IMR-90 (cell line): ENCODE results near the gene FCRL1. TPM values are rescaled to one million over a fixed set of nuclear protein-coding genes. Genes with fewer than 3 reads are reported as not detected.

ENCODE experiments used
- ATAC-seq: fragments of 200-7000 bp; cut with Tn5 transposase; 2 replicates; pipeline ENCODE4 v1.9.1; 2020; ENCODE audit warnings: low read depth, mild to moderate bottlenecking, moderate library complexity
- BruUV-seq: library from RNA; stranded (reverse); fragments of 400-500 nt; replicated peaks from 2 replicates; lab custom pipeline; 2021; lab: Mats Ljungman, UMichigan
- CTCF ChIA-PET: fragments of 300-600 bp; formaldehyde crosslinking; extraction: SDS; loops from one replicate; lab custom pipeline; 2021; ENCODE audit warnings: antibody characterized with exemption; lab: Yijun Ruan, JAX
- POLR2A ChIA-PET: fragments of 300-600 bp; sonication (Branson Sonifier 250); formaldehyde crosslinking; loops from one replicate; lab custom pipeline; 2022; ENCODE audit warnings: antibody characterized with exemption; ENCODE audit not compliant: unreplicated experiment; lab: Charles Lee
- DNase-seq: peaks from one replicate; pipeline ENCODE4 v3.0.0; 2013
- H2AFZ ChIP-seq: replicated peaks from 2 replicates; pipeline ENCODE3; 2013; ENCODE audit warnings: low read length, mild to moderate bottlenecking; ENCODE audit not compliant: poor library complexity
- H2AK5ac ChIP-seq: 2 replicates; pipeline ENCODE4 v1.6.1; 2013; ENCODE audit warnings: low read depth, low read length, inconsistent platforms
- H2AK9ac ChIP-seq: replicated peaks from 2 replicates; pipeline ENCODE3; 2013; ENCODE audit warnings: mild to moderate bottlenecking, low read depth, low read length, moderate library complexity; ENCODE audit not compliant: poor library complexity
- H2BK120ac ChIP-seq: 2 replicates; pipeline ENCODE4 v1.6.1; 2013; ENCODE audit warnings: low read depth, low read length, inconsistent platforms
- H2BK15ac ChIP-seq: 3 replicates; pipeline ENCODE4 v1.6.1; 2013; ENCODE audit warnings: low read depth, low read length, inconsistent platforms
- H2BK20ac ChIP-seq: 2 replicates; pipeline ENCODE4 v1.6.1; 2013; ENCODE audit warnings: low read depth, mild to moderate bottlenecking, inconsistent platforms, low read length, moderate library complexity
- H2BK5ac ChIP-seq: 2 replicates; pipeline ENCODE4 v1.6.1; 2013; ENCODE audit warnings: mild to moderate bottlenecking, low read depth, low read length, inconsistent platforms; ENCODE audit not compliant: poor library complexity, severe bottlenecking
- H3K14ac ChIP-seq: replicated peaks from 2 replicates; pipeline ENCODE4 v1.6.1; 2013; ENCODE audit warnings: low read depth, low read length, inconsistent platforms
- H3K18ac ChIP-seq: 2 replicates; pipeline ENCODE4 v1.6.1; 2013; ENCODE audit warnings: low read depth, low read length, control low read depth
- H3K23ac ChIP-seq: 2 replicates; pipeline ENCODE4 v1.6.1; 2013; ENCODE audit warnings: low read depth, low read length, inconsistent platforms
- H3K27ac ChIP-seq: 2 replicates; pipeline ENCODE4 v1.5.1; 2013; ENCODE audit warnings: mild to moderate bottlenecking, control low read depth, low read length; ENCODE audit not compliant: insufficient read depth
- H3K27me3 ChIP-seq: 2 replicates; pipeline ENCODE4 v1.6.1; 2013; ENCODE audit warnings: low read length; ENCODE audit not compliant: control insufficient read depth, insufficient read depth
- H3K36me3 ChIP-seq: 2 replicates; pipeline ENCODE4 v1.6.1; 2013; ENCODE audit warnings: low read length, mixed read lengths; ENCODE audit not compliant: control insufficient read depth, insufficient read depth
- H3K4ac ChIP-seq: 2 replicates; pipeline ENCODE4 v1.6.1; 2013; ENCODE audit warnings: low read depth, low read length, inconsistent platforms
- H3K4me1 ChIP-seq: 2 replicates; pipeline ENCODE4 v1.6.1; 2013; ENCODE audit warnings: low read length, mixed read lengths; ENCODE audit not compliant: control insufficient read depth, insufficient read depth
- H3K4me2 ChIP-seq: 2 replicates; pipeline ENCODE4 v1.6.1; 2013; ENCODE audit warnings: low read depth, mild to moderate bottlenecking, control low read depth, low read length, moderate library complexity
- H3K4me3 ChIP-seq: 2 replicates; pipeline ENCODE4 v1.5.1; 2013; ENCODE audit warnings: low read depth, mild to moderate bottlenecking, control low read depth, low read length, moderate library complexity; ENCODE audit not compliant: insufficient read depth
- H3K56ac ChIP-seq: 2 replicates; pipeline ENCODE4 v1.6.1; 2013; ENCODE audit warnings: low read length, inconsistent platforms; ENCODE audit not compliant: insufficient read depth; ENCODE audit errors: extremely low read depth
- H3K79me1 ChIP-seq, 2 experiments: 2 replicates each; pipeline ENCODE4 v1.6.1; 2013; ENCODE audit warnings: low read length in 2 of 2, inconsistent platforms in 1 of 2, low read depth in 1 of 2
- H3K9ac ChIP-seq: 2 replicates; pipeline ENCODE4 v1.6.1; 2013; ENCODE audit warnings: low read depth, low read length, control low read depth
- H3K9me1 ChIP-seq: 2 replicates; pipeline ENCODE4 v1.6.1; 2013; ENCODE audit warnings: low read length, inconsistent platforms; ENCODE audit not compliant: insufficient read depth
- H3K9me3 ChIP-seq: 2 replicates; pipeline ENCODE4 v1.6.1; 2013; ENCODE audit warnings: low read length; ENCODE audit not compliant: control insufficient read depth, insufficient read depth
- H4K20me1 ChIP-seq: 2 replicates; pipeline ENCODE4 v1.6.1; 2013; ENCODE audit warnings: low read length, inconsistent platforms; ENCODE audit not compliant: insufficient read depth
- H4K5ac ChIP-seq: 2 replicates; pipeline ENCODE4 v1.6.1; 2013; ENCODE audit warnings: mild to moderate bottlenecking, low read depth, low read length, control low read depth
- H4K8ac ChIP-seq, 2 experiments: 2 replicates each; pipeline ENCODE4 v1.6.1; 2013; ENCODE audit warnings: low read depth in 2 of 2, low read length in 2 of 2, control low read depth in 1 of 2, inconsistent platforms in 1 of 2
- H4K91ac ChIP-seq: 2 replicates; pipeline ENCODE4 v1.6.1; 2013; ENCODE audit warnings: low read depth, low read length, inconsistent platforms; ENCODE audit not compliant: insufficient read depth
- CHD1 ChIP-seq: IDR thresholded peaks from 2 replicates; pipeline ENCODE4 v1.6.1; 2012; ENCODE audit warnings: low read depth, low read length, improper control_type of control experiment
- RCOR1 ChIP-seq: IDR thresholded peaks from 2 replicates; pipeline ENCODE4 v1.6.1; 2012; ENCODE audit warnings: mild to moderate bottlenecking, low read length, improper control_type of control experiment; ENCODE audit not compliant: insufficient replicate concordance
- RFX5 ChIP-seq: IDR thresholded peaks from 2 replicates; pipeline ENCODE4 v1.8.0; 2012; ENCODE audit warnings: low read depth, mild to moderate bottlenecking, low read length, moderate library complexity
- WGBS, 2 experiments: methylation state at CpG; one replicate each; pipeline versions ENCODE4 v1.1.5 to v1.1.7; 2013; ENCODE audit warnings: missing lambda C conversion rate in 2 of 2; ENCODE audit not compliant: insufficient read length in 1 of 2; ENCODE audit errors: extremely low coverage in 2 of 2; 5-methylcytosine and 5-hydroxymethylcytosine counted together
- dilution Hi-C: fragments of 300-500 bp; cut with HindIII; formaldehyde crosslinking; loops from one replicate; pipeline ENCODE4 v1.14.3; 2018; ENCODE audit warnings: low sequenced_read_pairs; ENCODE audit not compliant: unreplicated experiment
- in situ Hi-C: fragments of 300-500 bp; cut with MboI; formaldehyde crosslinking; loops from 3 replicates; pipeline ENCODE4 v1.14.3; 2019; ENCODE audit warnings: low sequenced_read_pairs, inconsistent platforms, mixed read lengths
- intact Hi-C: fragments of 100-400 bp; cut with micrococcal nuclease; formaldehyde crosslinking; loops from 2 replicates; pipeline ENCODE4 v1.10.0; 2022
- polyA plus RNA-seq, 3 experiments: library from polyadenylated mRNA; depleted of rRNA; stranded (reverse); fragments of >200 nt; gene quantifications; 2 replicates each; pipeline ENCODE4 v1.2.3, GENCODE V29; 2012; ENCODE audit warnings: low replicate concordance in 1 of 3
- total RNA-seq: library from RNA; depleted of rRNA; stranded (reverse); fragments of >200 nt; gene quantifications from 2 replicates; pipeline ENCODE4 v1.2.3, GENCODE V29; 2012
- TF ChIP-seq, protein P1 (sequence below): fragments of 150-350 bp; IDR thresholded peaks from 2 replicates; pipeline ENCODE4 v1.6.1; 2016; ENCODE audit warnings: low read depth, mild to moderate bottlenecking, low read length, moderate library complexity, borderline replicate concordance
- TF ChIP-seq, protein P2 (sequence below): fragments of 150-350 bp; IDR thresholded peaks from 2 replicates; pipeline ENCODE4 v1.6.1; 2017; ENCODE audit warnings: mild to moderate bottlenecking, antibody characterized with exemption, low read length, low read depth

FCRL1 gene
- total and polyA plus RNA-seq, 2 of the 4 experiments (the other 2 are of a cell fraction) = not detected

DNA sequence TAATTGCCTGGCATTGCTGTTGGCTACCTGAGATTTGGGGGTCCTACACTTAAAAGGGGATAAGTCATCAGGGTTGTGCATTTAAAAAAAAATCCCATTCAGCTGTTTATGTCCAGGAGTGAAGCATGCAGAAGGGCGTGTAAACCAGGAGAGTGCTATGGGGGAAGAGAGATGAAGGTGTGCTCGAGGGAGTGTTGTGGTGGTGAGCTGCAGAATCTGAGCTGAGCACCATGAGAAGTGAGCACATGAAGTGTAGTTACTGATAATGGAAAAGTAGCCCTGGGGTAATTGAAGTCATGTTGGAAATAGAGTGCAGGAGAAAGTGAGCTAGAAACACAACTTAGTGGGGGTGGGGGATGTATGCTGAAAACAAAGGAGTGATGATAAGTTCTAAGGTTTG, 705 bp downstream of the FCRL1 start:
- H2AK5ac ChIP-seq = no peak overlapping the region
- intact Hi-C loops (no loop called here), dilution Hi-C loops (no loop called here), in situ Hi-C loops (no loop called here)
- no TSS peak for BruUV-seq
- no peak overlapping the region for H3K4me3 ChIP-seq
- no peaks in the 10 kb centered on the region for H4K20me1 ChIP-seq
- H3K18ac ChIP-seq = no peak overlapping the region
- no peak overlapping the region for H2AK9ac ChIP-seq
- H3K9me3 ChIP-seq = no peaks in the 10 kb centered on the region
- ATAC-seq (no peak), DNase-seq (no peak)
- H3K27me3 ChIP-seq = no peaks in the 10 kb centered on the region
- no peak overlapping the region for H4K8ac ChIP-seq
- no peaks in the 10 kb centered on the region for H3K36me3 ChIP-seq
- H4K91ac ChIP-seq = no peak overlapping the region
- H3K56ac ChIP-seq = no peak overlapping the region
- H3K23ac ChIP-seq = no peak overlapping the region
- H2BK5ac ChIP-seq = no peak overlapping the region
- no peak overlapping the region for H3K4me2 ChIP-seq
- no peak overlapping the region for H3K27ac ChIP-seq
- H4K5ac ChIP-seq = no peak overlapping the region
- H2BK20ac ChIP-seq = no peak overlapping the region
- ChIA-PET CTCF (no interaction called here), POLR2A (no interaction called here)
- no peak overlapping the region for H2AFZ ChIP-seq
- no peak overlapping the region for H2BK15ac ChIP-seq
- H3K9me1 ChIP-seq = no peaks in the 10 kb centered on the region
- no peaks in the 10 kb centered on the region for H3K4me1 ChIP-seq
- no peaks in the 10 kb centered on the region for H3K79me1 ChIP-seq
- H3K14ac ChIP-seq = no peak overlapping the region
- no peak overlapping the region for H3K9ac ChIP-seq
- TF ChIP-seq, protein P1, sequence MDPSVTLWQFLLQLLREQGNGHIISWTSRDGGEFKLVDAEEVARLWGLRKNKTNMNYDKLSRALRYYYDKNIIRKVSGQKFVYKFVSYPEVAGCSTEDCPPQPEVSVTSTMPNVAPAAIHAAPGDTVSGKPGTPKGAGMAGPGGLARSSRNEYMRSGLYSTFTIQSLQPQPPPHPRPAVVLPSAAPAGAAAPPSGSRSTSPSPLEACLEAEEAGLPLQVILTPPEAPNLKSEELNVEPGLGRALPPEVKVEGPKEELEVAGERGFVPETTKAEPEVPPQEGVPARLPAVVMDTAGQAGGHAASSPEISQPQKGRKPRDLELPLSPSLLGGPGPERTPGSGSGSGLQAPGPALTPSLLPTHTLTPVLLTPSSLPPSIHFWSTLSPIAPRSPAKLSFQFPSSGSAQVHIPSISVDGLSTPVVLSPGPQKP = no peak
- TF ChIP-seq RCOR1 (no peak), CHD1 (no peak), RFX5 (no peak)
- TF ChIP-seq, protein P2, sequence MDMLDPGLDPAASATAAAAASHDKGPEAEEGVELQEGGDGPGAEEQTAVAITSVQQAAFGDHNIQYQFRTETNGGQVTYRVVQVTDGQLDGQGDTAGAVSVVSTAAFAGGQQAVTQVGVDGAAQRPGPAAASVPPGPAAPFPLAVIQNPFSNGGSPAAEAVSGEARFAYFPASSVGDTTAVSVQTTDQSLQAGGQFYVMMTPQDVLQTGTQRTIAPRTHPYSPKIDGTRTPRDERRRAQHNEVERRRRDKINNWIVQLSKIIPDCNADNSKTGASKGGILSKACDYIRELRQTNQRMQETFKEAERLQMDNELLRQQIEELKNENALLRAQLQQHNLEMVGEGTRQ = no peak
- H2BK120ac ChIP-seq = no peak overlapping the region
- 10% methylated on average over 2 of the region's 2 CpGs; no CpG with 5 or more reads in 1 of the 2 experiments for WGBS, 2 experiments
- no peak overlapping the region for H3K4ac ChIP-seq
